Right lobe of liver (tissue), 6 donors: ENCODE data around the gene LAD1. TPM values are rescaled to one million over a fixed set of nuclear protein-coding genes. Genes with fewer than 3 reads are reported as not detected.
A peak's percentile ranks its signal among the peaks of the same experiment; 100 is the strongest.

Experiments
- ATAC-seq, 4 donors: fragments of 200-7000 bp; cut with Tn5 transposase; one replicate each; pipeline ENCODE4 v1.9.1; 2020; ENCODE audit warnings: mild to moderate bottlenecking in 4 of 4, moderate library complexity in 4 of 4
- DNase-seq, 3 donors: peaks; one replicate each; pipeline ENCODE4 v3.0.0-alpha.2; 2020
- H3K27ac ChIP-seq, 3 donors: fragments of 200-600 bp; one replicate each; pipeline ENCODE4 v1.8.0; 2022
- H3K27me3 ChIP-seq, 2 donors: fragments of 200-600 bp; one replicate each; pipeline ENCODE4 v1.8.0; 2022
- H3K36me3 ChIP-seq, 4 donors: fragments of 200-600 bp; sonication (generic) in 1 of 4; one replicate each; pipeline versions ENCODE4 v1.5.1 to v1.8.0; 2017 to 2022; ENCODE audit warnings: control low read depth in 1 of 4
- H3K4me1 ChIP-seq, 4 donors: fragments of 200-600 bp; sonication (generic) in 1 of 4; one replicate each; pipeline versions ENCODE4 v1.5.1 to v1.8.0; 2017 to 2022; ENCODE audit warnings: control low read depth in 1 of 4
- H3K4me3 ChIP-seq, 3 donors: fragments of 200-600 bp; one replicate each; pipeline ENCODE4 v1.8.0; 2022
- H3K9me3 ChIP-seq, 4 donors: fragments of 200-600 bp; sonication (generic) in 1 of 4; one replicate each; pipeline versions ENCODE4 v1.5.1 to v1.8.0; 2017 to 2022; ENCODE audit warnings: control low read depth in 1 of 4
- CTCF ChIP-seq, 4 donors: fragments of 200-600 bp in 3 of 4; fragments of 450-650 bp in 1 of 4; IDR thresholded peaks; one replicate each; pipeline versions ENCODE4 v1.5.1 to v1.8.0; 2016 to 2022; ENCODE audit warnings: antibody characterized with exemption in 4 of 4, mild to moderate bottlenecking in 2 of 4
- POLR2A ChIP-seq: fragments of 450-650 bp; IDR thresholded peaks from one replicate; pipeline ENCODE4 v1.6.1; 2017; ENCODE audit warnings: antibody characterized with exemption, mild to moderate bottlenecking
- WGBS: methylation state at CpG from one replicate; pipeline ENCODE4 v1.1.6; 2018; ENCODE audit warnings: low coverage, low lambda C conversion rate; ENCODE audit not compliant: insufficient coverage; ENCODE audit errors: missing lambda C conversion rate; 5-methylcytosine and 5-hydroxymethylcytosine counted together
- intact Hi-C, 2 donors: fragments of 100-400 bp; cut with DNase I; formaldehyde crosslinking; loops; one replicate each; pipeline versions ENCODE4 v1.11.2 to v1.14.1; 2022
- total RNA-seq, 6 experiments: library from RNA; depleted of rRNA in 2 of 6; stranded (reverse); fragments of >200 nt in 2 of 6; fragmentation: NEBNext Ultra II Directional in 3 of 6; extraction: Animal tissue kit (Norgen Biotek cat#: 25700) in 3 of 6; gene quantifications; one replicate each; pipeline versions ENCODE4 v1.1.0 to v1.2.4, GENCODE V29; 2016 to 2023
- donor health status: DM: no; HTN: yes; CAD: no.
- donor health status: DM: no; HTN: no; CAD: no.
- donor health status: DM: no; HTN: no; CAD: no.
- donor health status: DM: no; HTN: yes; CAD: no.
- donor health status: DM: no; HTN: yes; CAD: no.

LAD1 gene
- total RNA-seq, 6 experiments from 2014 or later, result 12.2 to 26.7 (median 19.4) TPM

- Histone ChIP-seq H3K4me1 (no peaks in the 10 kb centered on the region), H3K27me3 (no peaks in the 10 kb centered on the region), H3K4me3 (no peak overlapping the region), H3K9me3 (no peaks in the 10 kb centered on the region), H3K36me3 (no peaks in the 10 kb centered on the region), H3K27ac (no peak overlapping the region)
- no peak for TF ChIP-seq CTCF (IDR thresholded peaks at IDR 0.05)
- TF ChIP-seq POLR2A, result no peak
- DNase-seq (peak in 2 of 3 donors; percentile 5 to 7), ATAC-seq (no peak)
- intact Hi-C loops, result no loop called here
- 86% methylated on average over 1 of the region's 2 CpGs for WGBS
Measured at GRCh38 chr1:201350361-201350725, 48.8 kb downstream of the LAD1 start.

DNA sequence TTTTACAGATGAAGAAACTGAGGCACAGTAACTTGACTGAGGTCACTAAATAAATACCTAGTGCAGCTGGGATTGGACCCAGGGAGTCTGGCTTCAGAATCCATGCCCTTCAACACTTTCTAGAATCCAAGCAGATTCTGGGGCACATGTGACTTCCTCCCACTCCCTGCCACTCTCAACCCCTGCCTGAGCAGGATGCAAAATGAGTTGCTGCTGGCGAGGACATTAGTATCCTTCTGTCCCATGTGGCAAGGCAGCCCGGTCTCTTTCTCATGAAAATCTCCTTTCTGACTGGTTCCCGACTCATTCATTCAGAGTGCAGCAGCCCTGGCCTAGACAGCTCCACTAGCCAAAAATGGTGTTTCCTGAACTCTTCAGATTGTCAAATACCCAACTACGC is 50.0 kb downstream of the LAD1 start:
- Histone ChIP-seq H3K27me3 (no peaks in the 10 kb centered on the region), H3K27ac (no peak overlapping the region), H3K9me3 (no peaks in the 10 kb centered on the region), H3K4me1 (no peaks in the 10 kb centered on the region), H3K36me3 (no peaks in the 10 kb centered on the region), H3K4me3 (no peak overlapping the region)
- ATAC-seq, result no peak
- DNase-seq, result peak in 2 of 3 donors; percentile 6 to 8
- intact Hi-C loops, result no loop called here
- WGBS, result 63% methylated on average over 3 of the region's 4 CpGs
- TF ChIP-seq CTCF (IDR thresholded peaks at IDR 0.05), result no peak
- no peak for TF ChIP-seq POLR2A

GRCh38 chr1:201348211-201348566 is 50.9 kb downstream of the LAD1 start:
- Histone ChIP-seq H3K4me3 (no peak overlapping the region), H3K27ac (no peak overlapping the region), H3K36me3 (no peaks in the 10 kb centered on the region), H3K4me1 (no peaks in the 10 kb centered on the region), H3K27me3 (no peaks in the 10 kb centered on the region), H3K9me3 (no peaks in the 10 kb centered on the region)
- intact Hi-C loops, result no loop called here
- WGBS, result 4% methylated on average over 4 of the region's 6 CpGs
- peak; percentile 58 to 69 (median 66) for ATAC-seq
- no peak for TF ChIP-seq POLR2A
- peak; percentile 29 to 53 (median 45) for TF ChIP-seq CTCF (IDR thresholded peaks at IDR 0.05)
- DNase-seq, result peak in 2 of 3 donors; percentile 21 to 37

DNA sequence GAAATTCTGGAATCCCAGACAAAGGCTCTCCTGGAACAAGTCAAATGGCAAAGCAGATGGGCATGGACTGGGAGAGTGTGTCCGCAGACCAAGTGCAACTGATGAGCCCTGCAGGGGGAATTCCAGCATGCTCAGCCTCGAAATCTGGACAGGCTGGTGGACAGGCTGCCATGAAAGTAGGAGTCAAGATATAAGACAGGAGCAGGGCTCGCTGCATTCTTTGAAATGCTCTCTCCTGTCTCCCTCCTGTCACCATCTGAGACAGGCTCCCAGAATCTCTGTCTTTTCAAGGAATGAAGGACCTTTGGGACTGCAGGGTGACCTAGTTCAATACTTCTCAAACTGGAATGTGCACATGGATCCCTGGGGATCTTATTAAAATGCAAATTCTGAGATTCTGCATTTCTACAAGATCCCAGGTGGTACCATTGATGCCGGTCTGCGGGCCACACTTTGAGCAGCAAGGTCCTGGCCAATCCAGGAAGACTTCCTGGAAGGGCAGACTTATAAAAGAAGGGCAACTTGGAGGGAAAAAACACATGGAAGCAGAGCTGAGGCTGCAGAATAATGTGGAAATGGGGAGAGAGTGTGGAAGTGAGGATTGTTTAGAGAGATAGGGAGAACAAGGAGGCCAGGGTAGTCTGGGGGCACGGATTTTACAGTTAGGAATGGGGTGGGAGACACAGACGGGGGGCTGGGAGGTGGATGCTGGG is 51.5 kb downstream of the LAD1 start:
- peak in 1 of 3 donors; percentile 7 for DNase-seq

More for the DNA sequence above, 51.5 kb downstream of the LAD1 start:
- no peaks in the 10 kb centered on the region for H3K9me3 ChIP-seq
- no peak for TF ChIP-seq POLR2A
- no peak for TF ChIP-seq CTCF (IDR thresholded peaks at IDR 0.05)
- 15% methylated on average over 5 of the region's 7 CpGs for WGBS
- intact Hi-C loops, result no loop called here
- H3K4me1 ChIP-seq, result no peaks in the 10 kb centered on the region
- no peaks in the 10 kb centered on the region for H3K27me3 ChIP-seq
- no peaks in the 10 kb centered on the region for H3K36me3 ChIP-seq
- H3K4me3 ChIP-seq, result no peak overlapping the region
- ATAC-seq, result no peak
- no peak overlapping the region for H3K27ac ChIP-seq
